GM18907 (cell line): ENCODE measurements around the gene DNAH14.

Source experiments
- ATAC-seq: cut with Tn5 transposase; IDR thresholded peaks from one replicate; pipeline ENCODE4 v1.9.1; 2021; ENCODE audit warnings: mild to moderate bottlenecking, moderate library complexity; ENCODE audit not compliant: unreplicated experiment

Gene DNAH14

GRCh38 chr1:225423518-225423855 lies 494.0 kb downstream of the DNAH14 start:
- ATAC-seq: no peak

- ATAC-seq: no peak
Observed at GRCh38 chr1:225424562-225425200, 495.2 kb downstream of the DNAH14 start.

- ATAC-seq: no peak
Observed at GRCh38 chr1:225425201-225425786, 495.8 kb downstream of the DNAH14 start.

DNA sequence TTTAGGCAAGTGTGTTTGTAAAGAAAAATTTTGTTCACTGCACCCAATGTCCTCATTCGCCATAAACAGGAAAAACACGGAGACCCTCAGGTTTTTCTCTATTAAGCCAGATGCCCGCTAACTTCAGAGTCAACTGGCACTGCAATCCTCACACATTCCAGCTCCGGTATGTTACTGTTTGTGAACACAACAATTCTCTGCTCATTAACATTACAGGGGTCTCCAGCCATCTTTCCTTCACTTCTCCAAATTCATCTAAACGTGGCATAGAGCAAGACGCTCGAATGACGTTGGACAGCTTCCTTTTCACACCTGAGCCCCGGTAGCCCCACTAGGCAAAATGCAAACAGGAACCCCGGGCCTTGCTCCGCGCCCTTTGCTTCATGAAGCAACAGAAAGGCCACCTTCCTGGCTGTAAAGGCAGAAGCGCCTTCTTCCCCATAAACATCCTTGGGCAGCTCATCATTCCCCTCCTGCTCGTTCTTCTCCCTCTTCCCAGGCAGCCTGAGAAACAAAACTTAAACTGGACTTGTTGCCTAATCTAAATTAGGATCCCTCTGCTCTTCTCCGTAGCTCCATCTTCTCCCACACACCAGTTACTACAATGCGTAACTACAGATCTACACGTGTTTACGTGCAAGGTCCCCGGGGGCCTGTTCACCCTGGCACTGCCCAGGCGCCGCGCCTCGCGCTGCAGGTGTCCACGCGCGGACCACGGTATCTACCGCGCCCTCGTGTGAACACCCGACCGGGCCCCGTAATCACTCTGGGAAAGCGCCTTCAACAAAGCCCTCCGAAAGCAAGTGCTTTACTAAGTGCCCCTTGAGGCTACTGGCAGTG lies 497.1 kb downstream of the DNAH14 start:
- ATAC-seq: no peak

- ATAC-seq: peak; percentile 46
Observed at GRCh38 chr1:225427235-225428067, 498.0 kb downstream of the DNAH14 start, which contains the start of gene LBR. TSS of gene LBR (minus strand) at chr1:225428038. CDS start at chr1:225424075, 3,963 bp downstream.

DNA sequence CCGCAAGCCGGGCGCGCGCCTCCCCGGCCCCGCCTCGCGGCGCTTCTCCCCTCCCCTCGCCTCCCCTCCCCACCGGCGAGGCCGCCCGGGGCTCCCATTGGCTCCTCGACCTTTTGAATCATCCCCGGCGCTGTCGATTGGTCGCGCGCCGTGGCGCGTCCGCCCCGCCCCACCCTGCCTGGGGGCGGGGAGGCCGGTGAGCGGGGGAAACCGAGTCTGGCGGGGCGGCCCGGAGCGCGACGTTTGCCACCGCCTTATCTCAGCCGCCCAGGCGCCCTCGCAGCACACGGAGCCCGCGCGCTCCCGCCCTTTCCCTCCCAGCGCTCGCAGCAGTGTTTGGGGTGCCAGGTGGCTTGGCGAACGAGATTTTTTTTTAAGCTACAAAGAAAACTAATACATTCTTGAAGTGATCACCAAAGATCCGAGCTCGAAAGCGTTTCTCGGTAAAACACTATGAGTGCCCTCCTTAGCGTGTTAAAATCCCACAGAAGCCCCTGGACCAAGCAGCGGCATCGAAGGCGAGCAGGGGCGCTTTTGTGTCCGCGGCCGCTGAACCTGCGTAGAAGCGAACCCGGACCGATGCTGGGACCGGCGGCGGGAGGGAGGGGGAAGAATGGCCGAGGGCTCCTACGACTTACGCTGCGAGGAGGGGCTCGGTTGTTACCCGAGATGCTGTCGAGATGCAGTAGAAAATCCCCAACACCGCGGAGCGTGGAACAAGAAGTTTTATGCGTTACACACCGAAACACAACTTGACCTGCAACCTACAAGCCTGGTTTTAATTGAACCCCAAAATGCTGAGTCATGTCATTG lies 498.8 kb downstream of the DNAH14 start:
- ATAC-seq: peak; percentile 91

DNA sequence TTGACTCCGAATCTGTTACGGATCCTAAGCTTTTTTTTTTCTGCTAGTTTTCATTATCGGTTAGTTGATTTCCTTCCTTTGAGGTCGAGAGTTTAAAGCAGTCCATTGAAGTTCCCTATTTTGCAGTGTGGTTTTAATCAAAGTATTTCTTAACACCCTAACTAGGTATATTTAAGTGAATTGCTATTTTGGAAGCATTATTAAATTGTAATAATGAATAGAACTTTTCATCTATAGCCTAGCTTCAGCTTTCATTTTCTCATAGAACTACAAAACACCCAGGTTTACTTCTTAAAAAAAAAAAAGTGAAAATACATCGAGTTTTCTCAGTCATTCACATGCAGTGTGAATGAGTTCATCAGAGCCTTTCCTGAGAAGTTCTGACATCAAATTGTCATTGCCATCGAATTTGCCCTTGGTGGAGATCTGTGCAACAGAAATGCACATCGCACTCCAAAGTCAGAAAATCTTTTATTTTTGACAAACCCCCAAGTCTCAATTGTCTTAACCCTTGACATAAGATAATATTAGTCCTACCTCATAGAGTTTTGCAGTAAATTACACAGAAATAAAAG lies 499.5 kb downstream of the DNAH14 start:
- peak; percentile 6 for ATAC-seq

DNA sequence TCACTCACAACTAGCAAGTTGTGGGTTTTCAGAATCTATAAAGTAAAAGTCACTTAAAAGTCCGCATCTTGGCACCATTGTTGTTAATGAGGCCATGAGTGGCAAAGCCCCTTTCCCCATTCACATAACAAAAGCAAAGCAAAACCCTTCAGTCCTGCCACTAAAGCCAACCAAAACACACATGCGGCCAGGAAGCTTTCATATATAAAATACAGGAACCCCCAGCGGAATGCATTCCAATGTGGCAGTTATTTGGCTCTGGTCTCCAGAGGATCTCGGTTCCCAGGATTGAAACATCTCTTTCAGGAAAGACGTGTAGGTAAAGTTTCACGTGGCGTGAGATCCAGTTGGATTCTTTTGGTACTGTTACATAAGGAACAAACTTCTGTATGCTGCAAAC lies 500.8 kb downstream of the DNAH14 start:
- ATAC-seq: no peak

GRCh38 chr1:225431081-225431863 lies 501.8 kb downstream of the DNAH14 start:
- no peak for ATAC-seq

- ATAC-seq: no peak
Observed at GRCh38 chr1:225434046-225434445, 504.6 kb downstream of the DNAH14 start.

DNA sequence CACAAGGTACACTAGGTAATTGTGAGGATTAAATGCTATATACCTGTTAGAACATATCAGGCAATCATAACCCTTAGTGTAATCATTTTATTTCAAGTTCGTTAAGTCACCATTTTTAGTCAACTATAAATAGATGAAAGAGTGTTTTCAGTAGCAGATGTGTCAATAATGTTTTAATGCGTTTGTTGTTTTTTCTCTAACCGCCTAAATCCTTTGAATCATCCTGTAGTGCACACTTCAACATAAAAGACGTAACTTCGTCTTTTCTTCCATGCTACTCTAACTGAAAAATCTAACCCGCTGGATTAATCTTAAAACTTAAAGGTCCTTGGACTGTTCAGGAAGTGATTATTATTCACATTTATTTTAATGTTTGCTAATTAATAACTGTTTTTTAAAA lies 505.6 kb downstream of the DNAH14 start:
- no peak for ATAC-seq

DNA sequence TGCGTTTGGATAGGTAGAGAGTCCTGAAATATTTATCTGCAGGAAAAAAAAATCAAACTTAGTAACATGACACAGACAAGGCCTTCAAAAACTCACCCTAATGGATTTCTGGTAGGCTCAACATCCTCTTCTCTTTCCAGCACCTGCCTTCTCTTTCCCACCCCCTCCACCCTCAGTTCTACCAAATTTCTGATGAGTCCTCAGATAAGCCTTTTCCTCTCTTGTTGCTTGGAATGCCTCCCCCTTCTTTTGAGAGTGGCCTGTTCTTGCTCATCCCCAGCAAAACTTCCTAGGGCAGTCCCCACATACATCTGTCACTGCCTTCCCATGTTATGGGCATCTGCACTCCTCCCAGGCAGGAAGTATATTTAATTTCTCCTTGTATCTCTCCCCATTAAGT lies 506.0 kb downstream of the DNAH14 start:
- ATAC-seq: peak; percentile 27

GRCh38 chr1:225435957-225436392 lies 506.5 kb downstream of the DNAH14 start:
- peak; percentile 74 for ATAC-seq

DNA sequence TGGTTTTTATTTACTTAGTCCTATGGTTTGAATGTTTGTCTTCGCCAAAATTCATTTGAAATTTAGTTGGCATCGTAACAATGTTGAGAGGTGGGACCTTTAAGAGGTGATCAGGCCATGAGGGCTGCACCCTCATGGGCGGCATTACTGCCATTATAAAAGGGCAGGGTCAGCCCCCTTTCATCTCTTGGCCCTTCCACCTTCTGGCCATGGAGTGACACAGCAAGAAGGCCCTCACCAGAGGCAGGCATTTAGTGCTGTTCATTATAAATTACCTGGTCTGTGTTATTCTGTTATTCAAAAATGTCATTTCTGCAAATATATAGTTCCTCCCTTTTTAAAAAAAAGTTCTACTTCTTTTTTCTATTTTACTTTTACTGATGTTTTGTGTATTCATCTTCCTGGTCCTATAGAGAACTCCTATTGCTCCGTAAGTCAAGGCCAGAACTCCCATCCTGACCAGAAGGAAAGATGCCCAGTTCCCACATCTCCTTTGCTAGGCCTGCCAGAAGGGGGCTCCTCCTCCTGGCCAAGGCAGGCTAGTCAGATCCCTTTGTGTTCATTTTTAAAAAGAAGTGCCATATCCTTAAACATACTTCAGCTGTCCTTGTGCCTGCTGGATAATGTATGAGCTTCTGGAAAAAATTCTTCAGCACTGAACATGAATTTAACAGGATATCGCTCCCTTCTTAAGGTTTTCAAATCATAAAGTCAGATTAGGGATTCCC lies 508.4 kb downstream of the DNAH14 start:
- ATAC-seq: no peak

DNA sequence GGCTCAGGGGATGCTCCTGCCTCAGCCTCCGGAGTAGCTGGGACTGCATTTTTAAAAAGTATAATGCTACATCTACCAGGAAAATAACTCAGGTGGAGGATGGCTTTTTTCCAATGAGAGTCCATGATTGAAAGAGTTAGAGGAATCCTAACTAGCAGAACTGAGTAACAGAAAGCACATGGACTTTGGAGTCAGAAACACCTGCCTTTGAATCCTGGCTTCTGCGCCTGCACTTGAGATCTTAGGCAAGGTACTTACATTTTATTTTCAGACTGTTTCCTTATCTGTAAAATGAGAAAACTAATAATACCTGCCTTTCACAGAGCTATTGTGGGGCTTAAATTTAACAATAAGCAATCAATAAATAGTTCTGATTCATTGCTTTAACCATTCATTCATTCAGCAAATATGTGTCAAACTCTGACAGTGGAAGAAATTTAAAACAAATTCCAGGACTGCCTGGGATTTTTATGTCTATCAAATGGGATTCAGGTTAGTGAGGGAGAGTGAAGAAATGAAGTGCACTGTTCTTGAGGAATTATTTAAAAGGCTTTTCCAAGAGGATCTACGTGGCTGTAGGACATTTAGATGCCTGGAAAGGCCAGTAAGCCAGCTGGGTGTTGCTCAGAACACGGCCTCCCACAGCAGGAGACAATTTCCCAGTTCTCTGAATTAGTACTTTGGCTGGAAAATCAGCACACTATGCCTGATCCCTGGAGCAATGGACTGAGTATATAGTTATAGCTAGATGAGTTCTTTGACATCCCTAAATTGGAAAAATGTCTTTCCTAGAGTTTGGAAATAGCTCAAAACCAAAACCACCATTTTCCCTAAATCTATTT lies 511.1 kb downstream of the DNAH14 start:
- ATAC-seq: no peak

GRCh38 chr1:225441314-225442122 lies 512.0 kb downstream of the DNAH14 start:
- peak; percentile 63 for ATAC-seq

DNA sequence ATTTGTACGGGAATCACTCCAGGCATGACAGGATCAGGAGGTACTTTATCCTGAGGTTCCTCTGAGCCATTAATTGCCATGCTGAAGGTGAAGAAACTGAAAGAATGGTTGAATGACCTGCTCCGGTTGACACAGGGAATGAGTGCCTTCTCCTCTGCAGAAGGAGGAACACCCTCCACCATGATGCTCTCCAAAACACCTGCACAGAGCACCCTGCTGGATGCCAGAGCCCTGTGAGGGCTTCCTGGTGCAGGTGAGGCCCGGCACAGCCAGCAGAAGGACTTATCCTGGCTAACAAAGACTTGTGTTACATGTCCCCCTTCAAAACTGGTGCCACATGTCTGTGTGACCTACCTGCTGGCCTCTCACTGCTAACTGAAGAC lies 512.6 kb downstream of the DNAH14 start:
- ATAC-seq: no peak
